Measurements from ENCODE around the gene UBFD1.
"Not testable (repeated sequence)": the region's sequence is repeated elsewhere in the genome, so short reads cannot be mapped to it uniquely, and the experiment has no call there.

UBFD1 gene

GRCh38 chr16:23570992-23571632 is 13.6 kb downstream of the UBFD1 start:
- DNase-seq: no peak

GRCh38 chr16:23571895-23572294 is 14.4 kb downstream of the UBFD1 start:
- DNase-seq: no peak

- no peak for DNase-seq
Measured at GRCh38 chr16:23572394-23572793, 14.9 kb downstream of the UBFD1 start.

GRCh38 chr16:23573817-23574216 is 16.3 kb downstream of the UBFD1 start:
- DNase-seq: no peak

GRCh38 chr16:23575834-23576233 is 18.3 kb downstream of the UBFD1 start:
- DNase-seq: peak; percentile 14

GRCh38 chr16:23577493-23577892 is 20.0 kb downstream of the UBFD1 start:
- no peak for DNase-seq

GRCh38 chr16:23578101-23578830 is 20.7 kb downstream of the UBFD1 start:
- DNase-seq: peak; percentile 67

- DNase-seq: no peak
Measured at GRCh38 chr16:23579371-23579770, 21.8 kb downstream of the UBFD1 start.

- no peak for DNase-seq
Measured at GRCh38 chr16:23580391-23580790, 22.9 kb downstream of the UBFD1 start.

- DNase-seq: no peak
Measured at GRCh38 chr16:23581764-23582163, 24.2 kb downstream of the UBFD1 start.

- not testable (repeated sequence) for DNase-seq
Measured at GRCh38 chr16:23583271-23583670, 25.7 kb downstream of the UBFD1 start.

- DNase-seq: no peak
Measured at GRCh38 chr16:23584186-23585076, 26.9 kb downstream of the UBFD1 start.

- DNase-seq: no peak
Measured at GRCh38 chr16:23587726-23588125, 30.2 kb downstream of the UBFD1 start.

GRCh38 chr16:23590181-23590580 is 32.7 kb downstream of the UBFD1 start:
- no peak for DNase-seq

- no peak for DNase-seq
Measured at GRCh38 chr16:23594186-23594585, 36.7 kb downstream of the UBFD1 start.

GRCh38 chr16:23595246-23595950 is 37.9 kb downstream of the UBFD1 start:
- peak; percentile 15 for DNase-seq

- DNase-seq: peak; percentile 96
Measured at GRCh38 chr16:23595951-23596720, 38.6 kb downstream of the UBFD1 start, which contains the start of gene NDUFAB1. NDUFAB1 (minus strand) TSS chr16:23596316; CDS start chr16:23596290, 26 bp downstream.

- peak; percentile 77 for DNase-seq
Measured at GRCh38 chr16:23597003-23597756, 39.7 kb downstream of the UBFD1 start.

- DNase-seq: no peak
Measured at GRCh38 chr16:23607726-23608125, 50.2 kb downstream of the UBFD1 start.

- DNase-seq: no peak
Measured at GRCh38 chr16:23608194-23608593, 50.7 kb downstream of the UBFD1 start.

GRCh38 chr16:23609929-23610328 is 52.4 kb downstream of the UBFD1 start:
- no peak for DNase-seq
